GM18870 (cell line): Measurements from ENCODE around the gene UFD1.

Experiments used
- ATAC-seq: cut with Tn5 transposase; IDR thresholded peaks from one replicate; pipeline ENCODE4 v1.9.1; 2021; ENCODE audit warnings: moderate library complexity; ENCODE audit not compliant: unreplicated experiment

UFD1 gene

GRCh38 chr22:19478901-19479354, at the start of gene UFD1:
Gene UFD1, minus strand, starts transcription at chr22:19479193. Its CDS starts 108 bp downstream, at chr22:19479085.
- ATAC-seq: peak; percentile 29

- ATAC-seq: no peak
Measured at GRCh38 chr22:19527861-19528417, 48.9 kb upstream of the UFD1 start.

GRCh38 chr22:19527321-19527721, 48.3 kb upstream of the UFD1 start:
- ATAC-seq: no peak

- ATAC-seq: no peak
Measured at GRCh38 chr22:19526702-19527111, 47.7 kb upstream of the UFD1 start.

GRCh38 chr22:19526076-19526701, 47.2 kb upstream of the UFD1 start:
- ATAC-seq: no peak

GRCh38 chr22:19525666-19526065, 46.7 kb upstream of the UFD1 start:
- ATAC-seq: no peak

- ATAC-seq: no peak
Measured at GRCh38 chr22:19525116-19525660, 46.2 kb upstream of the UFD1 start.

- ATAC-seq: no peak
Measured at GRCh38 chr22:19524170-19525115, 45.5 kb upstream of the UFD1 start, which contains the start of gene CLDN5. Gene CLDN5, minus strand, starts transcription at chr22:19524410. Its CDS starts 155 bp downstream, at chr22:19524255.

- ATAC-seq: no peak
Measured at GRCh38 chr22:19523240-19524169, 44.5 kb upstream of the UFD1 start.

GRCh38 chr22:19522881-19523239, 43.9 kb upstream of the UFD1 start:
- no peak for ATAC-seq

GRCh38 chr22:19522190-19522880, 43.3 kb upstream of the UFD1 start:
- no peak for ATAC-seq

GRCh38 chr22:19520566-19521305, 41.7 kb upstream of the UFD1 start:
- ATAC-seq: no peak

GRCh38 chr22:19520007-19520406, 41.0 kb upstream of the UFD1 start:
- no peak for ATAC-seq

GRCh38 chr22:19519041-19519926, 40.3 kb upstream of the UFD1 start:
- no peak for ATAC-seq

- ATAC-seq: no peak
Measured at GRCh38 chr22:19518635-19519034, 39.6 kb upstream of the UFD1 start.

GRCh38 chr22:19517919-19518611, 39.1 kb upstream of the UFD1 start:
- ATAC-seq: no peak

- no peak for ATAC-seq
Measured at GRCh38 chr22:19517171-19517500, 38.1 kb upstream of the UFD1 start.
